H1 (cell line): Measurements from ENCODE around the gene LPIN2. TPM values are rescaled to one million over a fixed set of nuclear protein-coding genes. Genes with fewer than 3 reads are reported as not detected.
"Not testable (repeated sequence)": the region's sequence is repeated elsewhere in the genome, so short reads cannot be mapped to it uniquely, and the experiment has no call there.

Source experiments
- CTCF ChIA-PET: fragments of 300-600 bp; sonication (Branson Sonifier 250); formaldehyde crosslinking; loops from one replicate; lab custom pipeline; 2021; ENCODE audit not compliant: partially characterized antibody; lab: Charles Lee
- POLR2A ChIA-PET: fragments of 300-600 bp; sonication (Branson Sonifier 250); formaldehyde crosslinking; loops from one replicate; lab custom pipeline; 2021; ENCODE audit warnings: inconsistent platforms; ENCODE audit not compliant: partially characterized antibody; lab: Charles Lee
- DNase-seq, 2 experiments: peaks; one replicate each; pipeline versions ENCODE4 v3.0.0 to v3.0.0-alpha.2; 2010 to 2022; ENCODE audit warnings: low spot score in 2 of 2, low read depth in 1 of 2, mixed read lengths in 1 of 2
- FAIRE-seq: peaks from 2 replicates; lab custom pipeline; 2011; peaks lifted over from hg19 to GRCh38; lab: Jason Lieb, UNC
- H2AFZ ChIP-seq: 2 replicates; pipeline ENCODE4 v1.8.1; 2012; ENCODE audit warnings: low read length, inconsistent platforms
- H2AK5ac ChIP-seq: 2 replicates; pipeline ENCODE4 v1.6.1; 2013; ENCODE audit warnings: low read depth, low read length
- H2BK120ac ChIP-seq: replicated peaks from 2 replicates; pipeline ENCODE3; 2013; ENCODE audit warnings: low read depth, low read length, inconsistent platforms
- H2BK12ac ChIP-seq: 2 replicates; pipeline ENCODE4 v1.6.1; 2013; ENCODE audit warnings: low read depth, low read length
- H2BK15ac ChIP-seq: 2 replicates; pipeline ENCODE4 v1.6.1; 2013; ENCODE audit warnings: low read length
- H2BK20ac ChIP-seq: 2 replicates; pipeline ENCODE4 v1.6.1; 2013; ENCODE audit warnings: low read length
- H2BK5ac ChIP-seq: 2 replicates; pipeline ENCODE4 v1.6.1; 2013; ENCODE audit warnings: low read depth, low read length
- H3K14ac ChIP-seq: 2 replicates; pipeline ENCODE4 v1.6.1; 2013; ENCODE audit warnings: inconsistent platforms; ENCODE audit not compliant: insufficient read length
- H3K18ac ChIP-seq: 2 replicates; pipeline ENCODE4 v1.6.1; 2013; ENCODE audit warnings: low read length; ENCODE audit errors: extremely low read depth
- H3K23ac ChIP-seq: 2 replicates; pipeline ENCODE4 v1.6.1; 2013; ENCODE audit warnings: inconsistent platforms; ENCODE audit not compliant: insufficient read length
- H3K23me2 ChIP-seq: 2 replicates; pipeline ENCODE4 v1.6.1; 2013; ENCODE audit warnings: low read depth, low read length
- H3K27ac ChIP-seq: 2 replicates; pipeline ENCODE4 v1.6.1; 2011; ENCODE audit warnings: low read depth, low read length, inconsistent platforms
- H3K27me3 ChIP-seq, 4 experiments: replicated peaks in 1 of 4; 1 replicate in 1 of 4; 2 replicates in 3 of 4; pipeline versions ENCODE4 v1.6.1 to v1.8.1; 2011 to 2013; ENCODE audit warnings: low read length in 3 of 4, mild to moderate bottlenecking in 3 of 4, inconsistent platforms in 2 of 4, mixed read lengths in 2 of 4, moderate library complexity in 1 of 4; ENCODE audit not compliant: control insufficient read depth in 3 of 4, insufficient read depth in 3 of 4; ENCODE audit errors: extremely low read depth in 1 of 4
- H3K36me3 ChIP-seq, 4 experiments: 2 replicates each; pipeline versions ENCODE4 v1.6.1 to v1.8.1; 2011 to 2013; ENCODE audit warnings: mild to moderate bottlenecking in 4 of 4, low read length in 3 of 4, moderate library complexity in 2 of 4, control low read depth in 1 of 4, inconsistent platforms in 1 of 4; ENCODE audit not compliant: insufficient read depth in 4 of 4, control insufficient read depth in 2 of 4
- H3K4ac ChIP-seq: replicated peaks from 2 replicates; pipeline ENCODE3; 2013; ENCODE audit warnings: low read length, low read depth, mixed read lengths, inconsistent platforms; ENCODE audit not compliant: insufficient read length
- H3K4me1 ChIP-seq, 4 experiments: replicated peaks in 1 of 4; 1 replicate in 1 of 4; 2 replicates in 3 of 4; pipeline versions ENCODE4 v1.6.1 to v1.8.1; 2011 to 2013; ENCODE audit warnings: low read length in 3 of 4, inconsistent platforms in 2 of 4, mixed read lengths in 1 of 4; ENCODE audit not compliant: insufficient read depth in 4 of 4, control insufficient read depth in 3 of 4
- H3K4me2 ChIP-seq, 2 experiments: 2 replicates each; pipeline versions ENCODE4 v1.6.1 to v1.8.1; 2011 to 2013; ENCODE audit warnings: low read depth in 2 of 2, low read length in 2 of 2, control low read depth in 1 of 2, inconsistent platforms in 1 of 2, mild to moderate bottlenecking in 1 of 2; ENCODE audit not compliant: insufficient read depth in 1 of 2
- H3K4me3 ChIP-seq, 4 experiments: fragments of 200-600, 300-600 bp in 1 of 4; sonication (generic), shearing (Covaris generic), sonication (Bioruptor Twin) in 1 of 4; 2 replicates each; pipeline versions ENCODE4 v1.5.1 to v1.8.1; 2011 to 2016; ENCODE audit warnings: low read length in 4 of 4, low read depth in 3 of 4, control low read depth in 2 of 4, inconsistent platforms in 2 of 4, mild to moderate bottlenecking in 2 of 4, mixed read lengths in 1 of 4, moderate library complexity in 1 of 4; ENCODE audit not compliant: insufficient read depth in 2 of 4; ENCODE audit errors: extremely low read depth in 1 of 4
- H3K56ac ChIP-seq: replicated peaks from 2 replicates; pipeline ENCODE3; 2013; ENCODE audit warnings: low read depth, mild to moderate bottlenecking, mixed read lengths, low read length, inconsistent platforms; ENCODE audit not compliant: insufficient read length
- H3K79me1 ChIP-seq: 2 replicates; pipeline ENCODE4 v1.6.1; 2013; ENCODE audit warnings: low read depth, low read length, control low read depth
- H3K79me2 ChIP-seq, 2 experiments: 2 replicates each; pipeline versions ENCODE4 v1.6.1 to v1.8.1; 2012 to 2013; ENCODE audit warnings: low read length in 2 of 2, mild to moderate bottlenecking in 2 of 2, inconsistent platforms in 1 of 2; ENCODE audit not compliant: insufficient read depth in 2 of 2, control insufficient read depth in 1 of 2
- H3K9ac ChIP-seq, 4 experiments: replicated peaks in 1 of 4; 1 replicate in 1 of 4; 2 replicates in 3 of 4; pipeline versions ENCODE4 v1.6.1 to v1.8.1; 2011 to 2013; ENCODE audit warnings: low read depth in 3 of 4, low read length in 3 of 4, control low read depth in 2 of 4, mild to moderate bottlenecking in 2 of 4, moderate library complexity in 2 of 4, inconsistent platforms in 1 of 4; ENCODE audit errors: extremely low read depth in 1 of 4
- H3K9me3 ChIP-seq, 2 experiments: 2 replicates each; pipeline versions ENCODE4 v1.6.1 to v1.8.1; 2012 to 2013; ENCODE audit warnings: mild to moderate bottlenecking in 2 of 2, moderate library complexity in 2 of 2, control low read depth in 1 of 2, inconsistent platforms in 1 of 2, low read depth in 1 of 2, low read length in 1 of 2, mixed read lengths in 1 of 2; ENCODE audit not compliant: insufficient read depth in 2 of 2
- H4K20me1 ChIP-seq, 2 experiments: replicated peaks in 1 of 2; 2 replicates each; pipeline versions ENCODE3 to v1.8.1; 2011 to 2013; ENCODE audit warnings: inconsistent platforms in 2 of 2, low read length in 2 of 2, mild to moderate bottlenecking in 1 of 2; ENCODE audit not compliant: insufficient read depth in 2 of 2, control insufficient read depth in 1 of 2
- H4K5ac ChIP-seq: 2 replicates; pipeline ENCODE4 v1.6.1; 2013; ENCODE audit warnings: low read length, low read depth, mixed read lengths, inconsistent platforms; ENCODE audit not compliant: insufficient read length
- H4K8ac ChIP-seq: 2 replicates; pipeline ENCODE4 v1.8.0; 2013; ENCODE audit warnings: mild to moderate bottlenecking, moderate library complexity, low read length, inconsistent platforms; ENCODE audit not compliant: insufficient read depth; ENCODE audit errors: extremely low read depth
- H4K91ac ChIP-seq: replicated peaks from 2 replicates; pipeline ENCODE3; 2013; ENCODE audit warnings: low read length, mixed read lengths, inconsistent platforms; ENCODE audit not compliant: insufficient read length
- WGBS, 2 experiments: shearing (Covaris generic) in 1 of 2; methylation state at CpG; one replicate each; pipeline versions ENCODE4 v1.1.6 to v1.1.7; 2013 to 2015; ENCODE audit warnings: low lambda C conversion rate in 2 of 2, mixed read lengths in 2 of 2, inconsistent platforms in 1 of 2, low coverage in 1 of 2, missing lambda C conversion rate in 1 of 2; ENCODE audit not compliant: insufficient replicate concordance in 2 of 2, insufficient coverage in 1 of 2, insufficient read length in 1 of 2; ENCODE audit errors: extremely low coverage in 1 of 2, missing lambda C conversion rate in 1 of 2; 5-methylcytosine and 5-hydroxymethylcytosine counted together
- polyA plus RNA-seq, 7 experiments: library from polyadenylated mRNA; depleted of rRNA in 3 of 7; stranded (reverse) in 5 of 7; unstranded in 2 of 7; fragments of >200 nt in 5 of 7; fragments of 200-250 nt in 2 of 7; gene quantifications; 1 replicate in 5 of 7; 2 replicates in 1 of 7; 4 replicates in 1 of 7; pipeline versions ENCODE4 v1.2.1 to v1.2.3, GENCODE V29; 2011 to 2013; ENCODE audit warnings: missing spikeins in 2 of 7, mixed read lengths in 2 of 7
- total RNA-seq: library from RNA; stranded (reverse); fragmentation: NEBNext Ultra II Directional; extraction: Animal tissue kit (Norgen Biotek cat#: 25700); gene quantifications from 2 replicates; pipeline ENCODE4 v1.2.1, GENCODE V29; 2021

The LPIN2 gene
- total and polyA plus RNA-seq, 2 of the 8 experiments (the other 6 are each of a cell fraction or from before 2014, with no cell fraction given), result 7.4 to 14.2 TPM

DNA sequence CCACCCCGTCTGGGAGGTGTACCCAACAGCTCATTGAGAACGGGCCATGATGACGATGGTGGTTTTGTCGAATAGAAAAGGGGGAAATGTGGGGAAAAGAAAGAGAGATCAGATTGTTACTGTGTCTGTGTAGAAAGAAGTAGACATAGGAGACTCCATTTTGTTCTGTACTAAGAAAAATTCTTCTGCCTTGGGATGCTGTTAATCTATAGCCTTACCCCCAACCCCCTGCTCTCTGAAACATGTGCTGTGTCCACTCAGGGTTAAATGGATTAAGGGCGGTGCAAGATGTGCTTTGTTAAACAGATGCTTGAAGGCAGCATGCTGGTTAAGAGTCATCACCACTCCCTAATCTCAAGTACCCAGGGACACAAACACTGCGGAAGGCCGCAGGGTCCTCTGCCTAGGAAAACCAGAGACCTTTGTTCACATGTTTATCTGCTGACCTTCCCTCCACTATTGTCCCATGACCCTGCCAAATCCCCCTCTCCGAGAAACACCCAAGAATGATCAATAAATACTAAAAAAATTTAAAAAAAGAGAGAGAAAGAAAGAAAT, 37.0 kb upstream of the LPIN2 start:
- not testable (repeated sequence) for H3K23ac ChIP-seq, H2BK20ac ChIP-seq, H3K9ac ChIP-seq, H3K56ac ChIP-seq, H4K20me1 ChIP-seq, H2BK15ac ChIP-seq, H2AFZ ChIP-seq, H4K8ac ChIP-seq, H4K91ac ChIP-seq, H3K4me1 ChIP-seq, H4K5ac ChIP-seq, H3K79me1 ChIP-seq, FAIRE-seq, H3K23me2 ChIP-seq, H3K4me3 ChIP-seq, H3K27me3 ChIP-seq, H3K79me2 ChIP-seq, H2BK5ac ChIP-seq, H3K4me2 ChIP-seq, H2BK12ac ChIP-seq, H3K4ac ChIP-seq, H3K36me3 ChIP-seq, H3K18ac ChIP-seq, H3K14ac ChIP-seq, H3K9me3 ChIP-seq, H2AK5ac ChIP-seq, H3K27ac ChIP-seq, H2BK120ac ChIP-seq, DNase-seq
- ChIA-PET POLR2A (interaction anchor here (1.2 kb wide), 1 partner anchor 247 kb away, joined by 3 read pairs; no protein-coding TSS in a partner anchor), CTCF (interaction anchor here (1.4 to 3.3 kb wide), 2 partner anchors 13 to 196 kb away, joined by 6 to 14 read pairs; no protein-coding TSS in a partner anchor)
- WGBS, 2 experiments, result 58% methylated on average over 2 of the region's 8 CpGs; no CpG with 5 or more reads in 1 of the 2 experiments
